ENCODE data around the gene FXYD6.

Gene FXYD6

GRCh38 chr11:117885777-117886176, 9.3 kb upstream of the FXYD6 start:
- DNase-seq (ENCODE audit: low read depth in 2 of 2): no peak

GRCh38 chr11:117884994-117885393, 8.5 kb upstream of the FXYD6 start:
- DNase-seq (ENCODE audit: low read depth in 2 of 2): peak; percentile 15 to 17

GRCh38 chr11:117883063-117883462, 6.6 kb upstream of the FXYD6 start:
- no peak for DNase-seq (ENCODE audit: low read depth in 2 of 2)

GRCh38 chr11:117882311-117882905, 6.0 kb upstream of the FXYD6 start:
- no peak for DNase-seq (ENCODE audit: low read depth in 2 of 2)

GRCh38 chr11:117881217-117881616, 4.8 kb upstream of the FXYD6 start:
- DNase-seq (ENCODE audit: low read depth in 2 of 2): no peak

- DNase-seq (ENCODE audit: low read depth in 2 of 2): no peak
Measured at GRCh38 chr11:117879516-117880480, 3.3 kb upstream of the FXYD6 start.

- no peak for DNase-seq (ENCODE audit: low read depth in 2 of 2)
Measured at GRCh38 chr11:117878939-117879475, 2.5 kb upstream of the FXYD6 start.

- DNase-seq (ENCODE audit: low read depth in 2 of 2): no peak
Measured at GRCh38 chr11:117878314-117878938, 2.0 kb upstream of the FXYD6 start.

GRCh38 chr11:117877120-117877784, 794 bp upstream of the FXYD6 start:
- DNase-seq (ENCODE audit: low read depth in 2 of 2): no peak

- DNase-seq (ENCODE audit: low read depth in 2 of 2): no peak
Measured at GRCh38 chr11:117876059-117876340, 458 bp downstream of the FXYD6 start.

GRCh38 chr11:117875382-117876058, 938 bp downstream of the FXYD6 start:
- no peak for DNase-seq (ENCODE audit: low read depth in 2 of 2)

GRCh38 chr11:117874910-117875381, 1.5 kb downstream of the FXYD6 start:
- DNase-seq (ENCODE audit: low read depth in 2 of 2): no peak

- DNase-seq (ENCODE audit: low read depth in 2 of 2): no peak
Measured at GRCh38 chr11:117874253-117874909, 2.1 kb downstream of the FXYD6 start.

- DNase-seq (ENCODE audit: low read depth in 2 of 2): no peak
Measured at GRCh38 chr11:117873828-117874125, 2.7 kb downstream of the FXYD6 start.

- no peak for DNase-seq (ENCODE audit: low read depth in 2 of 2)
Measured at GRCh38 chr11:117872975-117873827, 3.3 kb downstream of the FXYD6 start.

GRCh38 chr11:117872420-117872961, 4.0 kb downstream of the FXYD6 start:
- DNase-seq (ENCODE audit: low read depth in 2 of 2): no peak

GRCh38 chr11:117871784-117872183, 4.7 kb downstream of the FXYD6 start:
- no peak for DNase-seq (ENCODE audit: low read depth in 2 of 2)

- DNase-seq (ENCODE audit: low read depth in 2 of 2): no peak
Measured at GRCh38 chr11:117871160-117871559, 5.3 kb downstream of the FXYD6 start.

GRCh38 chr11:117870103-117870952, 6.1 kb downstream of the FXYD6 start:
- DNase-seq (ENCODE audit: low read depth in 2 of 2): no peak

All from fibroblast of skin of left biceps (primary cell).